Measurements from ENCODE around the gene CAPN15.

GRCh38 chr16:499924-500323, 27.6 kb upstream of the CAPN15 start:
- TF ChIP-seq CTCF (conservative IDR thresholded peaks at IDR 0.05; ENCODE audit: low read depth, low read length) (no peak), EZH2 (IDR thresholded peaks at IDR 0.05; ENCODE audit: borderline replicate concordance, low read depth, low read length, poor library complexity, severe bottlenecking) (no peak)

All from A673 (cell line).